Stimulated activated naive CD4-positive, alpha-beta T cell treated with Interleukin-2 at 50 U/mL for 16 hours (primary cell): ENCODE measurements around the gene ISCA2.
"Not testable (repeated sequence)": the region's sequence is repeated elsewhere in the genome, so short reads cannot be mapped to it uniquely, and the experiment has no call there.

Source experiments
- DNase-seq: peaks from one replicate; lab custom pipeline; 2025; lab: John Stamatoyannopoulos, UW

The ISCA2 gene

GRCh38 chr14:74528886-74529285 is 35.3 kb downstream of the ISCA2 start:
- DNase-seq, result no peak

DNA sequence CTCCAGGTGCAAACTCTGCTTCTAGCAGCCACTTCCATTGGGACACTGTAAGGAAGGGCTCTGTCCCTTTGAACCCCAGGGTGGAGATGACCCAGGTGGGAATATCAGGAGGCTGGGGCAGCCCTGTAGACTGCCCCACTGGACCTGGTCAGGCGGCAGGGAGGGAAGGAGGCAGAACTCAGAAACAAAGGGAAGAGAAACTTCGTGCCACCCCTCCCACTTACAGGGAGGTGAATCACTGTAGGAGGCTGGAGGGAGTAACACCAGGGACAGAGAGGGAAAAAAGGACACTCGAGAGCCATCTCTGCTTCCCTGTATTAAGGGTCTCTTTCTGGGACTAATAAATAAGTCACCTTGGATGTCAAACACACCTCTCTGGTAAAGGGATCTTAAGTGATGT is 37.4 kb downstream of the ISCA2 start:
- DNase-seq, result no peak

- DNase-seq, result no peak
Observed at GRCh38 chr14:74531467-74531866, 37.9 kb downstream of the ISCA2 start.

- no peak for DNase-seq
Observed at GRCh38 chr14:74532246-74532645, 38.7 kb downstream of the ISCA2 start.

GRCh38 chr14:74533576-74533975 is 40.0 kb downstream of the ISCA2 start:
- no peak for DNase-seq

- no peak for DNase-seq
Observed at GRCh38 chr14:74535756-74536325, 42.3 kb downstream of the ISCA2 start.

- not testable (repeated sequence) for DNase-seq
Observed at GRCh38 chr14:74536336-74536735, 42.8 kb downstream of the ISCA2 start.

- no peak for DNase-seq
Observed at GRCh38 chr14:74538411-74539391, 45.1 kb downstream of the ISCA2 start.

DNA sequence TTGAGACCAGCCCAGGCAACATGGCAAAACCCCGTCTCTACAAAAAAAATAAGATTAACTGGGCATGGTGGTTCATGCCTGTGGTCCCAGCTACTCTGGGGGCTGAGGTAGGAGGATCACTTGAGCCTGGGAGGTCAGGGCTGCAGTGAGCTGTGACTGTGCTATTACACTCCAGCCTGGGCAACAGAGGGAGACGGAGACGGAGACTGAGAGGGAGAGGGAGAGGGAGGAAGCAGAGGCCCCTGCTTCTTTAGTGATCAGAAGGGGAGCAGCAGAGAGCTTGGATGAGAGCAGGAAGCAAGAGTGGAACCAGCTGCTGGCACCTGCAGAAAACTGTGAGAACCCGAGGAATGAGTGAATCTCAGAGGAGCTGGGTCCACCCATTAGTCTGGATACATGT is 45.9 kb downstream of the ISCA2 start:
- no peak for DNase-seq

DNA sequence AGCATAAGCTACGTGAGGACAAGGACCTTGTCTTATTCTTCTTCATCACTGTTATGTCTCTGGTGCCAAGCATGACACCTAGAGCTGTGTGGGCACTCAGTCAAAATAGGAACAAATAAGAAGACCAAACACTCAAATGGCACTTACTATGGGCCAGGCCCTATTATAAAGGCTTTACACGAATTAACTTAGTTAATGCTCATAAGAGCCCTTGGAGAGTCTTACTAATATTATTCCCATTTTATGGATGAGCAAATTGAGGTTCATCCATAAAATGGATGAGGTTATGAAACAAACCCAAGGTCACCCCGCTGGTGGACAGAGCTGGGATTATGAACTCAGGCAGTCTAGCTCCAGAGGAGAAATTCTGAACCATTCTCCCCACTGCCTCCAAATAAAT is 47.7 kb downstream of the ISCA2 start:
- DNase-seq, result no peak

- no peak for DNase-seq
Observed at GRCh38 chr14:74542056-74542685, 48.6 kb downstream of the ISCA2 start.

DNA sequence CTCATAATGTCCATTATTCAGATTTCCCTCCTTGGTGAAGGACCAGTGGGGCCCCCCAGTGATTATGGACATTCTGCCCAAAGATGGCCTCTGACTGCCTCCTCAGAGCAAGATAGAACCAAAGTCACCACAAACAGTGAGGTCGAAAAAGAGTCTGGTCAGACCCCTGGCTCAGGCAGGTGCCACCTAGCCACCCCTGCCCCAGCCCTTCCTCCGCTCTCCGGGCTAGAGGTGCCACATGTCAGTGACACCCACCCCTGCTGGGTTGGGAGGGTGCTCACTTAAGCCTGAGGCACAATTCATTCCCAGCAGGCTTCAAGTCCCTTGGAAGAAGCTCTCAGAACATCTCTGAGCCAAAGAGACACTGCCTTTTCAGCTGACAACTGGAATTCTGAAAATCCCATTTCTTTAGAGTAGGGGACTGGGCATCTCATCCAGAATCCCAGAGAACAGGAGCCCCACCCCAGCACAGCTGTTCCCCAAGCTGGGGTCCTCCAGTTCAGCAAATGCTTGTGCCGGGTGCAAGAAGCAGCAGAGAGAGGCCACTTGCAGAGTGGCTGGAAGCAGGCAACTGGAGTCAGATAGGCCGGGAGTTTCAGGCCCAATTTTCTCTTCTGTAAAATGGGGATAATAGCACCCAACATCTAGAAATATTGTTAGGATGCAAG is 50.3 kb downstream of the ISCA2 start:
- no peak for DNase-seq

GRCh38 chr14:74545386-74545785 is 51.8 kb downstream of the ISCA2 start:
- no peak for DNase-seq

- DNase-seq, result no peak
Observed at GRCh38 chr14:74546416-74546815, 52.9 kb downstream of the ISCA2 start.
